Activated gamma-delta T cell treated with Interleukin-2 at 50 U/mL for 16 hours (primary cell): ENCODE measurements around the gene VSNL1.

Source experiments
- DNase-seq: peaks from one replicate; pipeline ENCODE4 v3.0.0-alpha.2; 2020

The VSNL1 gene

GRCh38 chr2:17648581-17648980 lies 108.1 kb downstream of the VSNL1 start:
- no peak for DNase-seq

- no peak for DNase-seq
Observed at GRCh38 chr2:17649026-17649425, 108.5 kb downstream of the VSNL1 start.

GRCh38 chr2:17652681-17653394 lies 112.3 kb downstream of the VSNL1 start:
- DNase-seq = no peak

- DNase-seq = no peak
Observed at GRCh38 chr2:17657759-17658158, 117.3 kb downstream of the VSNL1 start.

- no peak for DNase-seq
Observed at GRCh38 chr2:17658251-17658843, 117.9 kb downstream of the VSNL1 start.

GRCh38 chr2:17660219-17660618 lies 119.7 kb downstream of the VSNL1 start:
- no peak for DNase-seq

- no peak for DNase-seq
Observed at GRCh38 chr2:17661460-17661859, 121.0 kb downstream of the VSNL1 start.

- DNase-seq = no peak
Observed at GRCh38 chr2:17662723-17663122, 122.2 kb downstream of the VSNL1 start.

- no peak for DNase-seq
Observed at GRCh38 chr2:17664534-17664933, 124.0 kb downstream of the VSNL1 start.

- no peak for DNase-seq
Observed at GRCh38 chr2:17667898-17668297, 127.4 kb downstream of the VSNL1 start.

GRCh38 chr2:17672583-17673317 lies 132.3 kb downstream of the VSNL1 start:
- no peak for DNase-seq

- DNase-seq = no peak
Observed at GRCh38 chr2:17674817-17675216, 134.3 kb downstream of the VSNL1 start.

GRCh38 chr2:17680119-17680518 lies 139.6 kb downstream of the VSNL1 start:
- no peak for DNase-seq

- no peak for DNase-seq
Observed at GRCh38 chr2:17682098-17682857, 141.8 kb downstream of the VSNL1 start.

GRCh38 chr2:17683981-17684380 lies 143.5 kb downstream of the VSNL1 start:
- no peak for DNase-seq

- no peak for DNase-seq
Observed at GRCh38 chr2:17688600-17688999, 148.1 kb downstream of the VSNL1 start.

GRCh38 chr2:17689010-17689409 lies 148.5 kb downstream of the VSNL1 start:
- DNase-seq = no peak

- DNase-seq = no peak
Observed at GRCh38 chr2:17690776-17691175, 150.3 kb downstream of the VSNL1 start.
